ENCODE results near the gene NPR1.
A peak's percentile ranks its signal among the peaks of the same experiment; 100 is the strongest.

The NPR1 gene

GRCh38 chr1:153728305-153729066, 50.0 kb downstream of the NPR1 start:
- peak; percentile 63 for DNase-seq

- DNase-seq = no peak
Measured at GRCh38 chr1:153730468-153730988, 52.0 kb downstream of the NPR1 start.

- peak; percentile 49 for DNase-seq
Measured at GRCh38 chr1:153733970-153734369, 55.5 kb downstream of the NPR1 start.

- no peak for DNase-seq
Measured at GRCh38 chr1:153734396-153735089, 56.1 kb downstream of the NPR1 start.

- DNase-seq = no peak
Measured at GRCh38 chr1:153735090-153735420, 56.6 kb downstream of the NPR1 start.

GRCh38 chr1:153741986-153742385, 63.5 kb downstream of the NPR1 start:
- no peak for DNase-seq

GRCh38 chr1:153742411-153743142, 64.1 kb downstream of the NPR1 start:
- DNase-seq = no peak

Measured in DMS153 (cell line).